ENCODE data around the gene PPP2R2D. TPM values are rescaled to one million over a fixed set of nuclear protein-coding genes. Genes with fewer than 3 reads are reported as not detected.
"Not testable (repeated sequence)": the region's sequence is repeated elsewhere in the genome, so short reads cannot be mapped to it uniquely, and the experiment has no call there.

PPP2R2D gene
- total RNA-seq, 8 experiments from 2014 or later: 21.9 to 32.4 (median 30.7) TPM

- ATAC-seq (replicated peaks in 6 of 8): peak in 3 of 8 experiments; percentile 4 to 35 (median 27)
- Histone ChIP-seq H3K4me1 (replicated peaks in 1 of 2) (peaks cover 7 to 11% of the 10 kb centered on the region in 2 donors), H3K27ac (no peak overlapping the region), H3K4me3 (no peak overlapping the region)
- in situ Hi-C loops (cut with MboI; ENCODE audit: low pct_unique_long_range_greater_than_20kb in 2 of 9, low sequenced_read_pairs in 9 of 9, unreplicated experiment in 9 of 9): no loop called here
- 3 to 90% (median 79%) methylated on average over 2 to 6 of the region's 6 CpGs for WGBS, 10 experiments
These were observed 83.0 kb downstream of the PPP2R2D start for GRCh38 chr10:131983780-131984179.

GRCh38 chr10:131986851-131987250 lies 86.0 kb downstream of the PPP2R2D start:
- H3K27ac ChIP-seq; ATAC-seq (replicated peaks in 6 of 8); H3K4me3 ChIP-seq; in situ Hi-C loops (cut with MboI; ENCODE audit: low pct_unique_long_range_greater_than_20kb in 2 of 9, low sequenced_read_pairs in 9 of 9, unreplicated experiment in 9 of 9); H3K4me1 ChIP-seq (replicated peaks in 1 of 2): not testable (repeated sequence)
- 80 to 100% (median 94%) methylated on average over 1 to 4 of the region's 7 CpGs; no CpG with 5 or more reads in 4 of the 10 experiments for WGBS, 10 experiments

GRCh38 chr10:131987301-131987700 lies 86.5 kb downstream of the PPP2R2D start:
- H3K4me1 ChIP-seq (replicated peaks in 1 of 2); in situ Hi-C loops (cut with MboI; ENCODE audit: low pct_unique_long_range_greater_than_20kb in 2 of 9, low sequenced_read_pairs in 9 of 9, unreplicated experiment in 9 of 9); H3K27ac ChIP-seq; H3K4me3 ChIP-seq; ATAC-seq (replicated peaks in 6 of 8): not testable (repeated sequence)
- WGBS, 10 experiments: 60 to 100% (median 86%) methylated on average over 1 to 4 of the region's 5 CpGs; no CpG with 5 or more reads in 2 of the 10 experiments

GRCh38 chr10:131987786-131988185 lies 87.0 kb downstream of the PPP2R2D start:
- in situ Hi-C loops (cut with MboI; ENCODE audit: low pct_unique_long_range_greater_than_20kb in 2 of 9, low sequenced_read_pairs in 9 of 9, unreplicated experiment in 9 of 9); H3K27ac ChIP-seq; H3K4me3 ChIP-seq; ATAC-seq (replicated peaks in 6 of 8); H3K4me1 ChIP-seq (replicated peaks in 1 of 2): not testable (repeated sequence)
- 40 to 100% (median 83%) methylated on average over 1 of the region's 3 CpGs; no CpG with 5 or more reads in 6 of the 10 experiments for WGBS, 10 experiments

- in situ Hi-C loops (cut with MboI; ENCODE audit: low pct_unique_long_range_greater_than_20kb in 2 of 9, low sequenced_read_pairs in 9 of 9, unreplicated experiment in 9 of 9): no loop called here
- no peak for ATAC-seq (replicated peaks in 6 of 8)
These were observed 90.9 kb downstream of the PPP2R2D start for GRCh38 chr10:131991726-131992125.

GRCh38 chr10:131993275-131993674 lies 92.5 kb downstream of the PPP2R2D start:
- Histone ChIP-seq H3K27ac (no peak overlapping the region), H3K4me1 (replicated peaks in 1 of 2) (peaks cover 4 to 11% of the 10 kb centered on the region in 2 donors), H3K4me3 (no peak overlapping the region)
- 54 to 100% (median 86%) methylated on average over 3 to 14 of the region's 14 CpGs for WGBS, 10 experiments
- in situ Hi-C loops (cut with MboI; ENCODE audit: low pct_unique_long_range_greater_than_20kb in 2 of 9, low sequenced_read_pairs in 9 of 9, unreplicated experiment in 9 of 9): no loop called here
- no peak for ATAC-seq (replicated peaks in 6 of 8)

More at GRCh38 chr10:131991726-131992125, 90.9 kb downstream of the PPP2R2D start:
- Histone ChIP-seq H3K4me1 (replicated peaks in 1 of 2) (no peaks in the 10 kb centered on the region), H3K4me3 (no peak overlapping the region), H3K27ac (no peak overlapping the region)
- 19 to 86% (median 63%) methylated on average over 1 to 2 of the region's 3 CpGs; no CpG with 5 or more reads in 2 of the 10 experiments for WGBS, 10 experiments

GRCh38 chr10:131994435-131994834 lies 93.6 kb downstream of the PPP2R2D start:
- H3K4me3 ChIP-seq: no peak overlapping the region
- H3K4me1 ChIP-seq (replicated peaks in 1 of 2): peaks cover 4 to 15% of the 10 kb centered on the region in 2 donors
- no peak overlapping the region for H3K27ac ChIP-seq
- in situ Hi-C loops (cut with MboI; ENCODE audit: low pct_unique_long_range_greater_than_20kb in 2 of 9, low sequenced_read_pairs in 9 of 9, unreplicated experiment in 9 of 9): no loop called here
- 25 to 100% (median 73%) methylated on average over 1 to 3 of the region's 3 CpGs; no CpG with 5 or more reads in 4 of the 10 experiments for WGBS, 10 experiments
- no peak for ATAC-seq (replicated peaks in 6 of 8)

- no peak overlapping the region for H3K4me3 ChIP-seq
- ATAC-seq (replicated peaks in 6 of 8): no peak
- H3K27ac ChIP-seq: no peak overlapping the region
- peaks cover 4 to 15% of the 10 kb centered on the region in 2 donors for H3K4me1 ChIP-seq (replicated peaks in 1 of 2)
- in situ Hi-C loops (cut with MboI; ENCODE audit: low pct_unique_long_range_greater_than_20kb in 2 of 9, low sequenced_read_pairs in 9 of 9, unreplicated experiment in 9 of 9): no loop called here
- WGBS, 10 experiments: 40 to 100% (median 75%) methylated on average over 1 to 10 of the region's 16 CpGs; no CpG with 5 or more reads in 3 of the 10 experiments
These were observed 95.9 kb downstream of the PPP2R2D start for GRCh38 chr10:131996466-131997365.

GRCh38 chr10:131997366-131998049 lies 96.7 kb downstream of the PPP2R2D start:
- no peak overlapping the region for H3K27ac ChIP-seq
- ATAC-seq (replicated peaks in 6 of 8): peak; percentile 60 to 88 (median 70)
- H3K4me3 ChIP-seq: no peak overlapping the region
- peaks cover 4 to 15% of the 10 kb centered on the region in 2 donors for H3K4me1 ChIP-seq (replicated peaks in 1 of 2)
- 0 to 67% (median 47%) methylated on average over 1 to 4 of the region's 13 CpGs; no CpG with 5 or more reads in 4 of the 10 experiments for WGBS, 10 experiments
- in situ Hi-C loops (cut with MboI; ENCODE audit: low pct_unique_long_range_greater_than_20kb in 2 of 9, low sequenced_read_pairs in 9 of 9, unreplicated experiment in 9 of 9): no loop called here

- ATAC-seq (replicated peaks in 6 of 8): no peak
- in situ Hi-C loops (cut with MboI; ENCODE audit: low pct_unique_long_range_greater_than_20kb in 2 of 9, low sequenced_read_pairs in 9 of 9, unreplicated experiment in 9 of 9): no loop called here
- Histone ChIP-seq H3K4me3 (no peak overlapping the region), H3K27ac (no peak overlapping the region), H3K4me1 (replicated peaks in 1 of 2) (peaks cover 4 to 15% of the 10 kb centered on the region in 2 donors)
- WGBS, 10 experiments: 17 to 88% (median 52%) methylated on average over 3 to 11 of the region's 15 CpGs
These were observed 97.4 kb downstream of the PPP2R2D start for GRCh38 chr10:131998050-131998844.

- no peak for ATAC-seq (replicated peaks in 6 of 8)
- in situ Hi-C loops (cut with MboI; ENCODE audit: low pct_unique_long_range_greater_than_20kb in 2 of 9, low sequenced_read_pairs in 9 of 9, unreplicated experiment in 9 of 9): no loop called here
- WGBS, 10 experiments: 77 to 100% (median 87%) methylated on average over 1 to 3 of the region's 18 CpGs; no CpG with 5 or more reads in 5 of the 10 experiments
- H3K4me1 ChIP-seq (replicated peaks in 1 of 2): peaks cover 4 to 15% of the 10 kb centered on the region in 2 donors
- no peak overlapping the region for H3K4me3 ChIP-seq
- H3K27ac ChIP-seq: no peak overlapping the region
These were observed 98.3 kb downstream of the PPP2R2D start for GRCh38 chr10:131998845-131999681.

Measured in motor neuron (in vitro differentiated cells).